GM12872 (cell line): ENCODE measurements around the gene USP9X.

ENCODE experiments used
- TF ChIP-seq, protein P1 (sequence below): IDR thresholded peaks from 3 replicates; pipeline ENCODE4 v1.5.1; 2011; ENCODE audit warnings: low read depth, mild to moderate bottlenecking, low read length, moderate library complexity; ENCODE audit not compliant: insufficient read depth

Gene USP9X

DNA sequence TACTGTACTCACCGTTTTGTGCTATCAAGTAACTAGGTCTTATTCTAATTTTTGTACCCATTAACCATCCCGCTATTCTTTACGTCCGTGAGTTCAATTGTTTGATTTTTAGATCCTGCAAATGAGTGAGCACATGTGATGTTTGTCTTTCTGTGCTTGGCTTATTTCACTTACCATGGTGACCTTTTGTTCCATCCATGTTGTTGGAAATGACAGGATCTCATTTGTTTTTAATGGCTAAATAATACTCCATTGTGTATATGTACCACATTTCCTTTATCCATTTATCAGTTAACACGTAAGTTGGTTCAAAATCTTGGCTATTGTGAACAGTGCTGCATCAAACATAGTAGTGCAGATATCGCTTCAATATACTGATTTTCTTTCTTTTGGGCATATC lies 48.3 kb downstream of the USP9X start:
- TF ChIP-seq, protein P1, sequence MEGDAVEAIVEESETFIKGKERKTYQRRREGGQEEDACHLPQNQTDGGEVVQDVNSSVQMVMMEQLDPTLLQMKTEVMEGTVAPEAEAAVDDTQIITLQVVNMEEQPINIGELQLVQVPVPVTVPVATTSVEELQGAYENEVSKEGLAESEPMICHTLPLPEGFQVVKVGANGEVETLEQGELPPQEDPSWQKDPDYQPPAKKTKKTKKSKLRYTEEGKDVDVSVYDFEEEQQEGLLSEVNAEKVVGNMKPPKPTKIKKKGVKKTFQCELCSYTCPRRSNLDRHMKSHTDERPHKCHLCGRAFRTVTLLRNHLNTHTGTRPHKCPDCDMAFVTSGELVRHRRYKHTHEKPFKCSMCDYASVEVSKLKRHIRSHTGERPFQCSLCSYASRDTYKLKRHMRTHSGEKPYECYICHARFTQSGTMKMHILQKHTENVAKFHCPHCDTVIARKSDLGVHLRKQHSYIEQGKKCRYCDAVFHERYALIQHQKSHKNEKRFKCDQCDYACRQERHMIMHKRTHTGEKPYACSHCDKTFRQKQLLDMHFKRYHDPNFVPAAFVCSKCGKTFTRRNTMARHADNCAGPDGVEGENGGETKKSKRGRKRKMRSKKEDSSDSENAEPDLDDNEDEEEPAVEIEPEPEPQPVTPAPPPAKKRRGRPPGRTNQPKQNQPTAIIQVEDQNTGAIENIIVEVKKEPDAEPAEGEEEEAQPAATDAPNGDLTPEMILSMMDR = no peak

GRCh38 chrX:41137589-41137988 lies 52.3 kb downstream of the USP9X start:
- TF ChIP-seq, protein P1 = peak; percentile 20; the same call in 1 of the 3 replicates

- TF ChIP-seq, protein P1 = no peak
Observed at GRCh38 chrX:41142130-41142910, 57.1 kb downstream of the USP9X start.

DNA sequence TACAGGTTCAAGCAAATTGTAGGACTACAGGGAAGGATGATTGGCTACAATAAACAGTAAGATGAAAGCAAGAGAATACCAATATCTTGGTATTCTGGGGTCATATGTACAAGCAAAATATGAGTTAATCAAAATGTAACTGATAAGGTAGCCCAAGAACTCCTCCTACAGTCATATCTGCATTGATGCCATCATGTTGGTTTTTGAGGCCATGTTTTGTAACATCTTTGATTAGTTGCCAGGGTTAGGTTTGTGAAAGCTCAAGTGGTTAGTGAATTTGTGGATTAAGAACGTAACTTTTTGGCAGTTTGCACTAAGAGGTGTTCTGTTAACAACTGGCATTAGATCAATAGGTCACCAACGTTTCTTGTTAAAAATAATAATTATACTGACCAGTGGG lies 59.6 kb downstream of the USP9X start:
- TF ChIP-seq, protein P1 = no peak

DNA sequence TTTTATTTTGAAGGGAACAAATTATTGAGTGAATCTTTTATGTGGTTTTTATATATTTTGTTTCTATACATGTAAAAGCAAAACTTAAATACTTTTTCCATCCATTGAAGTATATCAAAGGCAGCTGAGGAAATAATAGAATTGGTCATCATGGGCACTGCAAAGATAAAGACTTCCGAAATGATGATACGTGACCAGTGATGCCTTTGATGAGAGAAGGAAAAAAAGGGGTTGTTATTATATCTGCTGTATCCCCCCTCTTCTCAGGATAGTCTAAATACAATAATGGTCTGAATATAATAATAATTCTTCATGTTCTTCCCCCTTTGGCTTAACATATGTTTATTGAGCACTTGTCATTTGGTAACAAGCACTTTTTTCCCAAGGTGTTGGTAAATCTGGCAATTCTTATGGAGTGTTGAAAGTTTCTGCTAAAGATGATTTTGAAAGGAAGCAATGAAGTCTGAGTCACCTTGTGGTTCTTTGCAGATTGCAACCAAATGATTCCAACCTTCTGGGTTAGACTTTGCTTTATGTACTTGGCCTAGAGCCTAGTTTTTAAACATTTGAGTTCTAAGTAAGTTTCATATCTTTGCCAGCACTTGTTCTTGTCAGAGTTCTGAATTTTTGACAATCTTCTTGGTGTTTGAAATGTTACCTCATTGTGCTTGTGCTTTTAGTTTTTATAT lies 60.8 kb downstream of the USP9X start:
- TF ChIP-seq, protein P1 = no peak

DNA sequence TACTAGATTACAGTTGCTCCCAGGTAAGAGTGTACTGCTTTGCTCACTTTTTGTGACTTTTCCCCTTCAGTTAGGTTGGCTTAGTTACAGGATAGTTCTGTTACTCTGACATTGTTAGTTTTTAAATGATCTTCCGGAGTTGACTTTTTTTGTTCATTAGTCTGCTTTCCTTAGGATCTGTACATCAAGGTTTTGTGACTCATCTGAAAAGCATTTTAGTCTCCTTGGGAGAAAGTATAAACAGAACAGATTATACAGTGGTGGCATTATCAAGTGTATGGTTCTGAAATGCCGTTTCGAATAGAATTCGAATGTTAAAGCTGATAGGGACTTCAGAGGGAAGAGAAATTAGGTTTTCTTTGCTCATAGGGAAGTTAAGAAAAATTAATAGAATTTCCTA lies 63.3 kb downstream of the USP9X start:
- TF ChIP-seq, protein P1 = no peak

DNA sequence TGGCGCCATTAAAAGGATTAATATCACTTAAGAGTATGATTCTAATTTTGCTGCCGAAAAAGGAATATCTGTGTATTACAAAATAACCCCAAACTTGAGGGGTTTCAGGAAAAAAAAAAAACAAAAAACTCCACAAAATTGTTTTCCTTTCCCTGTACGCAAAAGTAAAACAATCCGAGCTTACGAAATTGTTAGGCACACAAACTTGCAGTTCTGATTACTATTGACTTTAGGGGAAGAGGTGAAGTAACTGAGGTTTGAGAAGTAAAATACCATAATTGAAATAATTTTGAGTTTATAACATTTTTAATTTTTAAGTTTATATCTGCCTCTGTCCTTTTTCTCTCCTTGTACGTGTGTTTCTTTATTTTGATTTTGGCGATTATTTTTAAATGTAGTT lies 64.8 kb downstream of the USP9X start:
- TF ChIP-seq, protein P1 = no peak
